Measurements from ENCODE around the gene SPSB4.

SPSB4 gene

DNA sequence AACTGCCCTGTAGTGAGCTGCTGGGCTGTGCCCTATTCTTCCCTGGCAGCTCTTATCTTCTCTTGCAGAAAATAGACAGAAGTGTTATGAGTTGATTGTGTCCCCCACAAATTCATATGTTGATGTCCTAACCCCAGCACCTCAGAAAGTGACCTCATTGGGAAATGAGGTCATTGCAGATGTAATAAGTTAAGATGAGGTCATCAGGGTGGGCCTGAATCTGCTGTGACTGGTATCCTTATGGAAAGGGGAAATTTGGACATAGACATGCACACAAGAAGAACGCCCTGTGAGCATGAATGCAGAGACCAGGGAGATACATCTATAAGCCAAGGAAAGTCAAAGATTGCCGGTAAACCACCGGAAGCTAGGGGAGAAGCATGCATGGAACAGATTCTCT is 49.0 kb downstream of the SPSB4 start:
- Histone ChIP-seq H3K36me3 (ENCODE audit: control insufficient read depth in 2 of 2, insufficient read depth in 1 of 2, low read length in 2 of 2) (no peaks in the 10 kb centered on the region), H3K4me3 (ENCODE audit: low read depth, low read length) (no peak overlapping the region), H3K9me3 (ENCODE audit: control insufficient read depth, insufficient read depth, low read depth, low read length) (no peaks in the 10 kb centered on the region), H3K4me1 (ENCODE audit: control insufficient read depth, insufficient read depth, low read length) (no peaks in the 10 kb centered on the region), H3K27ac (ENCODE audit: extremely low read depth, low read depth, low read length) (no peak overlapping the region)
- CTCF ChIA-PET = no interaction called here
- no peak for TF ChIP-seq GLI4 (tag by site-specific recombination; IDR thresholded peaks at IDR 0.05)
- no peak for TF ChIP-seq ZFP41 (tag by site-specific recombination; IDR thresholded peaks at IDR 0.05; ENCODE audit: borderline replicate concordance)
- 0 out of 2 replicates have a peak, but pooled peaks have one; percentile 25 for TF ChIP-seq KLF17 (tag by site-specific recombination; IDR thresholded peaks at IDR 0.05)
- no peak for TF ChIP-seq AEBP2 (tag by site-specific recombination; IDR thresholded peaks at IDR 0.05; ENCODE audit: borderline replicate concordance)
- TF ChIP-seq ZNF585B (tag by site-specific recombination; IDR thresholded peaks at IDR 0.05) = no peak
- peak; percentile 64 for TF ChIP-seq ZNF629 (tag by site-specific recombination; IDR thresholded peaks at IDR 0.05)
- TF ChIP-seq, protein P1, sequence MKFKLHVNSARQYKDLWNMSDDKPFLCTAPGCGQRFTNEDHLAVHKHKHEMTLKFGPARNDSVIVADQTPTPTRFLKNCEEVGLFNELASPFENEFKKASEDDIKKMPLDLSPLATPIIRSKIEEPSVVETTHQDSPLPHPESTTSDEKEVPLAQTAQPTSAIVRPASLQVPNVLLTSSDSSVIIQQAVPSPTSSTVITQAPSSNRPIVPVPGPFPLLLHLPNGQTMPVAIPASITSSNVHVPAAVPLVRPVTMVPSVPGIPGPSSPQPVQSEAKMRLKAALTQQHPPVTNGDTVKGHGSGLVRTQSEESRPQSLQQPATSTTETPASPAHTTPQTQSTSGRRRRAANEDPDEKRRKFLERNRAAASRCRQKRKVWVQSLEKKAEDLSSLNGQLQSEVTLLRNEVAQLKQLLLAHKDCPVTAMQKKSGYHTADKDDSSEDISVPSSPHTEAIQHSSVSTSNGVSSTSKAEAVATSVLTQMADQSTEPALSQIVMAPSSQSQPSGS (tag by site-specific recombination; IDR thresholded peaks at IDR 0.05; ENCODE audit: low read depth) = peak; percentile 78
- TF ChIP-seq ZNF433 (tag by site-specific recombination; IDR thresholded peaks at IDR 0.05; ENCODE audit: low read depth) = no peak
- no peak for TF ChIP-seq SP7 (tag by site-specific recombination; IDR thresholded peaks at IDR 0.05)
- TF ChIP-seq ZBTB21 (tag by site-specific recombination; IDR thresholded peaks at IDR 0.05) = peak; percentile 74; the same call in 1 of the 2 replicates
- no peak for TF ChIP-seq PRDM1 (tag by site-specific recombination; IDR thresholded peaks at IDR 0.05)
- no peak for TF ChIP-seq ZNF311 (tag by site-specific recombination; IDR thresholded peaks at IDR 0.05; ENCODE audit: borderline replicate concordance)
- POLR2A ChIA-PET = no interaction called here

DNA sequence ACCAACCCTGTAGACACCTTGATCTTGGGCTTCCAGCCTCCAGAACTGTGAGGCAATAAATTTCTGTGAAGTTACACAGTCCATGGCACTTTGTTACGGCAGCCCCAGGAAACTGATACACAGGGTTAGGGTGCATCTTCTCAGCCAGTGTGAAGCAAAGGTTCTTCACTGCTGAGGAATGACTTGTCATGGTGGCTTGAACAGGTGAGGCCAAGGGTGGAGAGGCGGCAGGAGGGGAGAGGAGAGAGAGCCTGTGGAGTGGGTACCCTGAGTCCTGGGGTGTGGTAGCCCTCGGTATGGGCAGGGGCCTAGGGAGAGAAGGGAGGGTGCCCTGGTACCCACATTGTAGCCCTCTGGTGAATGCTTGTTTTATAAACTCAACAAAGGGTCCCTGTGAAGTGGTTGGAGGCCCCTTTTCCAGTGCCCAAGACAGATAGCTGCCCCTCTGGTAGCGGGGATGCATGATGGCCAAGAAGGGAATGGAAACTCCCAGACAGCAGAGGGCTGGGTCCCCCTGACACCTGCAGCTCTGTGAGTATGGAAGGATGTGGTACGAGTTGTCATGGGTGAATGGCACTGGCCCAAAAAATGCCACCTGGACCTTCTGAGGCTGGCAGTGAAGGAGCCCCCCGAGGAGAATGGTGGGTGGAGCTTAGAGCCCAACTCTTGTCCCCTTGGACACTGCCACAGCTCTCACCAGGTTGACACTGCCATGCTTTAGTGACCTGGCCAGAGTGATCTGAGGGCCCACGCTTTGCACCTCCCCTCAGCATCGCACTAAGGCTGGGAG is 49.6 kb downstream of the SPSB4 start:
- POLR2A ChIA-PET = no interaction called here
- Histone ChIP-seq H3K4me3 (ENCODE audit: low read depth, low read length) (no peak overlapping the region), H3K9me3 (ENCODE audit: control insufficient read depth, insufficient read depth, low read depth, low read length) (no peaks in the 10 kb centered on the region), H3K27ac (ENCODE audit: extremely low read depth, low read depth, low read length) (no peak overlapping the region), H3K36me3 (ENCODE audit: control insufficient read depth in 2 of 2, insufficient read depth in 1 of 2, low read length in 2 of 2) (no peaks in the 10 kb centered on the region), H3K4me1 (ENCODE audit: control insufficient read depth, insufficient read depth, low read length) (no peaks in the 10 kb centered on the region)
- CTCF ChIA-PET = no interaction called here
- TF ChIP-seq ZXDB (tag by site-specific recombination; IDR thresholded peaks at IDR 0.05) (no peak), ZBTB10 (tag by site-specific recombination; IDR thresholded peaks at IDR 0.05) (no peak), ZNF548 (tag by site-specific recombination; IDR thresholded peaks at IDR 0.05) (peak; percentile 65; the same call in 1 of the 2 replicates), ZNF391 (tag by site-specific recombination; IDR thresholded peaks at IDR 0.05; ENCODE audit: borderline replicate concordance, low read depth) (no peak), ZNF658 (tag by site-specific recombination; IDR thresholded peaks at IDR 0.05) (no peak), ZBTB17 (tag by site-specific recombination; IDR thresholded peaks at IDR 0.05) (no peak)
